Measurements from ENCODE around the gene NRXN2. TPM values are rescaled to one million over a fixed set of nuclear protein-coding genes. Genes with fewer than 3 reads are reported as not detected.

Gene NRXN2
- total and polyA plus RNA-seq, 10 of the 15 experiments (the other 5 are each of a cell fraction or from before 2014, with no cell fraction given), result 0.03 to 1.4 (median 0.23) TPM

GRCh38 chr11:64726211-64726641, 3.2 kb upstream of the NRXN2 start (continued):
- no peak for TF ChIP-seq E2F8 (IDR thresholded peaks at IDR 0.05; ENCODE audit: low read depth, partially characterized antibody)
- TF ChIP-seq CBX3 (IDR thresholded peaks at IDR 0.05; ENCODE audit: borderline replicate concordance, low read depth), result no peak
- no peak for TF ChIP-seq HDAC2 (IDR thresholded peaks at IDR 0.05)
- TF ChIP-seq HDAC6 (IDR thresholded peaks at IDR 0.05; ENCODE audit: unreplicated experiment), result no peak
- no peak for TF ChIP-seq NRF1 (conservative IDR thresholded peaks at IDR 0.05; ENCODE audit: low read depth, low read length)
- TF ChIP-seq RFX5 (IDR thresholded peaks at IDR 0.05; ENCODE audit: low read depth, low read length), result no peak
- TF ChIP-seq MEF2A (IDR thresholded peaks at IDR 0.05; ENCODE audit: insufficient read depth, low read depth, low read length), result no peak
- no peak for TF ChIP-seq HSF1 (IDR thresholded peaks at IDR 0.05; ENCODE audit: low read depth, low read length)
- TF ChIP-seq SPI1 (IDR thresholded peaks at IDR 0.05; ENCODE audit: borderline replicate concordance, insufficient read depth, low read depth, low read length), result no peak
